ENCODE measurements around the gene RPS6KA2.
A peak's percentile ranks its signal among the peaks of the same experiment; 100 is the strongest.
"Not testable (repeated sequence)": the region's sequence is repeated elsewhere in the genome, so short reads cannot be mapped to it uniquely, and the experiment has no call there.

The RPS6KA2 gene

GRCh38 chr6:166387098-166387497, 240.0 kb downstream of the RPS6KA2 start:
- DNase-seq, result not testable (repeated sequence)

- DNase-seq, result no peak
Observed at GRCh38 chr6:166386111-166386510, 240.9 kb downstream of the RPS6KA2 start.

GRCh38 chr6:166383802-166384363, 243.2 kb downstream of the RPS6KA2 start:
- not testable (repeated sequence) for DNase-seq

- peak; percentile 98 for DNase-seq
Observed at GRCh38 chr6:166382933-166383801, 243.9 kb downstream of the RPS6KA2 start, which contains the start of gene MPC1. TSS of gene MPC1 (minus strand) at chr6:166382940. CDS start at chr6:166382876, 64 bp downstream.

- DNase-seq, result no peak
Observed at GRCh38 chr6:166382500-166382932, 244.5 kb downstream of the RPS6KA2 start.

GRCh38 chr6:166381733-166382499, 245.1 kb downstream of the RPS6KA2 start:
- peak; percentile 65 for DNase-seq

GRCh38 chr6:166381381-166381732, 245.7 kb downstream of the RPS6KA2 start:
- no peak for DNase-seq

GRCh38 chr6:166379800-166380199, 247.3 kb downstream of the RPS6KA2 start:
- DNase-seq, result no peak

GRCh38 chr6:166379103-166379586, 247.9 kb downstream of the RPS6KA2 start:
- no peak for DNase-seq

- DNase-seq, result no peak
Observed at GRCh38 chr6:166377721-166378120, 249.3 kb downstream of the RPS6KA2 start.

- no peak for DNase-seq
Observed at GRCh38 chr6:166375013-166375412, 252.0 kb downstream of the RPS6KA2 start.

- no peak for DNase-seq
Observed at GRCh38 chr6:166370489-166370888, 256.6 kb downstream of the RPS6KA2 start.

- no peak for DNase-seq
Observed at GRCh38 chr6:166369782-166370181, 257.3 kb downstream of the RPS6KA2 start.

- DNase-seq, result no peak
Observed at GRCh38 chr6:166366921-166367320, 260.1 kb downstream of the RPS6KA2 start.

GRCh38 chr6:166365806-166366205, 261.2 kb downstream of the RPS6KA2 start:
- no peak for DNase-seq

GRCh38 chr6:166365221-166365620, 261.8 kb downstream of the RPS6KA2 start:
- no peak for DNase-seq

GRCh38 chr6:166364456-166364855, 262.6 kb downstream of the RPS6KA2 start:
- DNase-seq, result no peak

GRCh38 chr6:166362427-166362826, 264.6 kb downstream of the RPS6KA2 start:
- not testable (repeated sequence) for DNase-seq

GRCh38 chr6:166361077-166361429, 266.0 kb downstream of the RPS6KA2 start:
- no peak for DNase-seq

GRCh38 chr6:166360243-166361076, 266.6 kb downstream of the RPS6KA2 start:
- no peak for DNase-seq

All from eye (tissue), 1 donor.